Mesenchymal stem cell (in vitro differentiated cells and primary cell): ENCODE data around the gene KLC4.

ENCODE experiments used
- DNase-seq: peaks from one replicate; pipeline ENCODE4 v3.0.0-alpha.2; 2013
- H2AFZ ChIP-seq: one replicate; pipeline ENCODE4 v1.6.1; 2013; ENCODE audit warnings: low read depth, mild to moderate bottlenecking, control low read depth, inconsistent platforms, low read length, moderate library complexity
- H2AK5ac ChIP-seq: 2 replicates; pipeline ENCODE4 v1.6.1; 2013; ENCODE audit warnings: low read length, moderate library complexity, mild to moderate bottlenecking, inconsistent platforms; ENCODE audit not compliant: severe bottlenecking
- H2BK120ac ChIP-seq: one replicate; pipeline ENCODE4 v1.6.1; 2013; ENCODE audit warnings: low read depth, mild to moderate bottlenecking, inconsistent platforms, low read length, moderate library complexity
- H2BK12ac ChIP-seq, 2 experiments: one replicate each; pipeline ENCODE4 v1.6.1; 2013; ENCODE audit warnings: inconsistent platforms in 2 of 2, low read length in 2 of 2, mild to moderate bottlenecking in 2 of 2, moderate library complexity in 2 of 2, control low read depth in 1 of 2
- H2BK15ac ChIP-seq: one replicate; pipeline ENCODE4 v1.6.1; 2013; ENCODE audit warnings: mild to moderate bottlenecking, low read depth, inconsistent platforms; ENCODE audit not compliant: poor library complexity, severe bottlenecking
- H2BK5ac ChIP-seq: 2 replicates; pipeline ENCODE4 v1.6.1; 2013; ENCODE audit warnings: low read depth, mild to moderate bottlenecking, low read length, control low read depth, inconsistent platforms; ENCODE audit not compliant: poor library complexity, severe bottlenecking
- H3K14ac ChIP-seq, 2 experiments: one replicate each; pipeline ENCODE4 v1.6.1; 2013; ENCODE audit warnings: inconsistent platforms in 2 of 2, low read length in 2 of 2, control low read depth in 1 of 2, mild to moderate bottlenecking in 1 of 2, moderate library complexity in 1 of 2
- H3K18ac ChIP-seq, 2 experiments: one replicate each; pipeline ENCODE4 v1.6.1; 2013; ENCODE audit warnings: inconsistent platforms in 2 of 2, low read length in 2 of 2, control low read depth in 1 of 2, low read depth in 1 of 2, mild to moderate bottlenecking in 1 of 2
- H3K23ac ChIP-seq, 2 experiments: one replicate each; pipeline ENCODE4 v1.6.1; 2013; ENCODE audit warnings: inconsistent platforms in 2 of 2, low read length in 2 of 2, mild to moderate bottlenecking in 2 of 2, moderate library complexity in 2 of 2, control low read depth in 1 of 2
- H3K27ac ChIP-seq: 2 replicates; pipeline ENCODE4 v1.5.1; 2013; ENCODE audit warnings: mild to moderate bottlenecking, moderate library complexity, low read length, control low read depth, inconsistent platforms; ENCODE audit not compliant: poor library complexity, severe bottlenecking
- H3K27me3 ChIP-seq, 2 experiments: 2 replicates each; pipeline versions ENCODE4 v1.6.1 to v1.7.0; 2013; ENCODE audit warnings: low read length in 2 of 2, mild to moderate bottlenecking in 2 of 2, moderate library complexity in 2 of 2, control low read depth in 1 of 2, inconsistent platforms in 1 of 2; ENCODE audit not compliant: control insufficient read depth in 1 of 2, insufficient read depth in 1 of 2
- H3K36me3 ChIP-seq, 2 experiments: 2 replicates each; pipeline versions ENCODE4 v1.6.1 to v1.7.0; 2013; ENCODE audit warnings: low read length in 2 of 2, control low read depth in 1 of 2, inconsistent platforms in 1 of 2, low read depth in 1 of 2, mild to moderate bottlenecking in 1 of 2; ENCODE audit not compliant: insufficient read depth in 2 of 2, control insufficient read depth in 1 of 2
- H3K4ac ChIP-seq, 2 experiments: one replicate each; pipeline ENCODE4 v1.6.1; 2013; ENCODE audit warnings: inconsistent platforms in 2 of 2, low read length in 2 of 2, mild to moderate bottlenecking in 2 of 2, moderate library complexity in 2 of 2, control low read depth in 1 of 2, low read depth in 1 of 2
- H3K4me1 ChIP-seq: 2 replicates; pipeline ENCODE4 v1.6.1; 2013; ENCODE audit warnings: low read depth, low read length, control low read depth; ENCODE audit not compliant: control insufficient read depth, insufficient read depth
- H3K4me2 ChIP-seq: 2 replicates; pipeline ENCODE4 v1.6.1; 2013; ENCODE audit warnings: low read length, mild to moderate bottlenecking, inconsistent platforms; ENCODE audit not compliant: poor library complexity, severe bottlenecking
- H3K4me3 ChIP-seq, 2 experiments: 2 replicates each; pipeline versions ENCODE4 v1.5.1 to v1.7.0; 2013; ENCODE audit warnings: low read length in 2 of 2, mild to moderate bottlenecking in 2 of 2, control low read depth in 1 of 2, low read depth in 1 of 2; ENCODE audit not compliant: insufficient read depth in 1 of 2
- H3K79me1 ChIP-seq: replicated peaks from 2 replicates; pipeline ENCODE4 v1.6.1; 2013; ENCODE audit warnings: mild to moderate bottlenecking, control low read depth, low read length, inconsistent platforms; ENCODE audit not compliant: poor library complexity, severe bottlenecking
- H3K9ac ChIP-seq: 2 replicates; pipeline ENCODE4 v1.7.0; 2013; ENCODE audit warnings: mild to moderate bottlenecking, low read length, moderate library complexity
- H3K9me3 ChIP-seq: 2 replicates; pipeline ENCODE4 v1.7.0; 2013; ENCODE audit warnings: mild to moderate bottlenecking, low read length; ENCODE audit not compliant: control insufficient read depth
- H4K8ac ChIP-seq: one replicate; pipeline ENCODE4 v1.6.1; 2013; ENCODE audit warnings: inconsistent platforms, mild to moderate bottlenecking, low read length, moderate library complexity
- H4K91ac ChIP-seq: one replicate; pipeline ENCODE4 v1.6.1; 2013; ENCODE audit warnings: mild to moderate bottlenecking, low read length, inconsistent platforms
- WGBS: methylation state at CpG from one replicate; pipeline ENCODE4 v1.1.7; 2013; ENCODE audit warnings: mixed read lengths; 5-methylcytosine and 5-hydroxymethylcytosine counted together

The KLC4 gene

GRCh38 chr6:43055966-43056365, 3.5 kb upstream of the KLC4 start:
- Histone ChIP-seq H3K79me1 (peaks cover 21% of the 10 kb centered on the region), H2AFZ (no peak overlapping the region), H3K18ac (no peak overlapping the region), H4K8ac (no peak overlapping the region), H2BK120ac (no peak overlapping the region), H3K14ac (no peak overlapping the region), H3K27me3 (no peaks in the 10 kb centered on the region), H3K9ac (no peak overlapping the region), H2AK5ac (no peak overlapping the region), H3K36me3 (peaks cover 31 to 44% of the 10 kb centered on the region in 2 experiments), H3K23ac (no peak overlapping the region), H3K9me3 (no peaks in the 10 kb centered on the region), H3K4me2 (no peak overlapping the region), H3K4me3 (no peak overlapping the region), H3K4ac (no peak overlapping the region), H2BK15ac (no peak overlapping the region), H3K4me1 (peaks cover 24% of the 10 kb centered on the region), H3K27ac (no peak overlapping the region), H4K91ac (no peak overlapping the region), H2BK5ac (no peak overlapping the region), H2BK12ac (no peak overlapping the region)
- WGBS: 99% methylated on average over 8 of the region's 8 CpGs
- no peak for DNase-seq

DNA sequence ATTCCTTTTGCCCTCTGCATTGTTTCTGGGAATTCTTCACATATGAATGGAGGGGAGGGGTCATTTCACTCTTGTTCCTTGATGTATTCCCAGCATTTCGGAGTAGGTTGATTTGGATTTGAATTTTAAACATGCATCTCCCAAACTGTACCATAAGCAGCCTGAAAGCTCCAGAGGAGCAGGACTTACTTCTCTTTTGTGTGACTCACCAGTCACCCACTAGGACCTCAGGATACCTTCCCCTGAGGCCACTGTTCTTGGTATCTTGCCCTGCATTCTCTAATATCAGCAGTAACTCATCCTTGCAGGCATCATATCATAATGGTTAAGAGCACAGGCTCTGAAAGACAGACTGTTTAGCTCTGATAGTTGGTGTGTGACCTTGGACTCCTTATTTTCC, 900 bp upstream of the KLC4 start:
- H3K9ac ChIP-seq: peak overlapping the region; percentile 99
- no peak overlapping the region for H2AK5ac ChIP-seq
- H4K8ac ChIP-seq: no peak overlapping the region
- H3K9me3 ChIP-seq: no peaks in the 10 kb centered on the region
- no peak overlapping the region for H2BK12ac ChIP-seq
- no peak overlapping the region for H3K4ac ChIP-seq
- no peak overlapping the region for H3K18ac ChIP-seq
- no peak overlapping the region for H3K27ac ChIP-seq
- H4K91ac ChIP-seq: no peak overlapping the region
- no peaks in the 10 kb centered on the region for H3K27me3 ChIP-seq
- no peak overlapping the region for H3K23ac ChIP-seq
- no peak overlapping the region for H3K14ac ChIP-seq
- H3K4me2 ChIP-seq: peak overlapping the region; percentile 75
- WGBS: 75% methylated on average over 1 of the region's 1 CpG
- H3K36me3 ChIP-seq: peaks cover 31 to 41% of the 10 kb centered on the region in 2 experiments
- H3K4me3 ChIP-seq: peak overlapping the region in 1 of 2 experiments; percentile 99
- no peak overlapping the region for H2BK15ac ChIP-seq
- H2AFZ ChIP-seq: no peak overlapping the region
- DNase-seq: no peak
- H2BK5ac ChIP-seq: no peak overlapping the region
- H3K79me1 ChIP-seq: peaks cover 21% of the 10 kb centered on the region
- peaks cover 11% of the 10 kb centered on the region for H3K4me1 ChIP-seq
- H2BK120ac ChIP-seq: no peak overlapping the region

DNA sequence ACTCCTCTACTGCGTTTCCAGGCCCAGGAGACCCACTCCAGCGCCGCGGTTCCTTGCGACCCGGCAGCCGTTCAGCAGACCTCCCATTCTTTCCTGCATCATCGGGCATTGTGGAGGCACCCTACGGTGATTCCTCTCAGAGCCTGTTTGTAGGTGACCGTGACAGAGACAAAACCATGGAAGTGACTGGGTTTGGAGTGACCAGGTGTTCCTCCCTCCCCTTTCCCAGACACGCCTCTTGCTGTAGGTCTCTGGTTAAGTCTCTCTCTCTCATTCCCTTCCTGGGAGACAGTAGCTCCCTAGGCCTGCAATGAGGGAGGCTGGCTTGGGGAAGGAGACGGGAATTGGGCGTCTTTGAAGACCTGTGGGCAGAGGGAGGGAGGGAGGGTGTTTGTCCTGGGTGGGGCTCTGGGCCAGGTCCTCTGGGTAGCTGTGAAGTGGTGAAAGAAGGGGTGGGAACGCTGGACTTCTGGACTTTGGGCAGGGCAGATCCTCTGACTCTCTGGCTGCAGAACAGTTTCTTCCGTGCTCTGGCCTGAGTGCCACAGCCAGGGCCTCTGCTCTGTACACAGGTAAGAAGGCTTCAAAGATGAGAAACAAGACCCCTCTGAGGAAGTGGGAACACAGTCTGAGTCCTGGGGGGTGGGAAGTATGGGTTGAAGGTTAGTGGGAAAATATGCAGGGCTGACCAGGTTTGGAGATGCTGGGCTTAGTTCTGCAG, 763 bp downstream of the KLC4 start:
- Histone ChIP-seq H3K79me1 (peaks cover 21% of the 10 kb centered on the region), H3K14ac (peak overlapping the region in 1 of 2 experiments; percentile 90), H3K4me3 (peak overlapping the region; percentile 79 to 99), H2BK15ac (peak overlapping the region; percentile 33), H3K9ac (peak overlapping the region; percentile 99), H4K91ac (peak overlapping the region; percentile 70), H4K8ac (peak overlapping the region; percentile 94), H3K23ac (peak overlapping the region in 1 of 2 experiments; percentile 26), H3K27ac (peak overlapping the region; percentile 45), H3K27me3 (no peaks in the 10 kb centered on the region), H3K4me2 (peak overlapping the region; percentile 86), H3K4me1 (peaks cover 11% of the 10 kb centered on the region), H2BK5ac (peak overlapping the region; percentile 40), H3K4ac (peak overlapping the region; percentile 73 to 89), H2BK12ac (peak overlapping the region in 1 of 2 experiments; percentile 75), H3K36me3 (peaks cover 36 to 40% of the 10 kb centered on the region in 2 experiments), H3K18ac (peak overlapping the region; percentile 91 to 96), H2AK5ac (no peak overlapping the region), H3K9me3 (no peaks in the 10 kb centered on the region), H2BK120ac (no peak overlapping the region), H2AFZ (peak overlapping the region; percentile 95)
- WGBS: 15% methylated on average over 14 of the region's 15 CpGs
- DNase-seq: no peak

GRCh38 chr6:43060755-43061633, 1.6 kb downstream of the KLC4 start:
- Histone ChIP-seq H3K9ac (peak overlapping the region; percentile 99), H2BK120ac (no peak overlapping the region), H3K23ac (no peak overlapping the region), H3K14ac (no peak overlapping the region), H2BK12ac (no peak overlapping the region), H4K8ac (no peak overlapping the region), H3K27me3 (no peaks in the 10 kb centered on the region), H4K91ac (no peak overlapping the region), H2BK5ac (no peak overlapping the region), H3K36me3 (peaks cover 35 to 40% of the 10 kb centered on the region in 2 experiments), H2BK15ac (no peak overlapping the region), H3K4ac (peak overlapping the region in 1 of 2 experiments; percentile 61), H3K4me2 (peak overlapping the region; percentile 86), H3K4me1 (peaks cover 11% of the 10 kb centered on the region), H2AK5ac (no peak overlapping the region), H3K27ac (no peak overlapping the region), H3K9me3 (no peaks in the 10 kb centered on the region), H2AFZ (no peak overlapping the region), H3K79me1 (peaks cover 17% of the 10 kb centered on the region), H3K4me3 (peak overlapping the region in 1 of 2 experiments; percentile 99), H3K18ac (no peak overlapping the region)
- 88% methylated on average over 12 of the region's 12 CpGs for WGBS
- DNase-seq: no peak
